ENCODE results near the gene SMAD7. TPM values are rescaled to one million over a fixed set of nuclear protein-coding genes. Genes with fewer than 3 reads are reported as not detected.

SMAD7 gene
- total and polyA plus RNA-seq, 9 donors = 10.7 to 36.5 (median 13.7) TPM

DNA sequence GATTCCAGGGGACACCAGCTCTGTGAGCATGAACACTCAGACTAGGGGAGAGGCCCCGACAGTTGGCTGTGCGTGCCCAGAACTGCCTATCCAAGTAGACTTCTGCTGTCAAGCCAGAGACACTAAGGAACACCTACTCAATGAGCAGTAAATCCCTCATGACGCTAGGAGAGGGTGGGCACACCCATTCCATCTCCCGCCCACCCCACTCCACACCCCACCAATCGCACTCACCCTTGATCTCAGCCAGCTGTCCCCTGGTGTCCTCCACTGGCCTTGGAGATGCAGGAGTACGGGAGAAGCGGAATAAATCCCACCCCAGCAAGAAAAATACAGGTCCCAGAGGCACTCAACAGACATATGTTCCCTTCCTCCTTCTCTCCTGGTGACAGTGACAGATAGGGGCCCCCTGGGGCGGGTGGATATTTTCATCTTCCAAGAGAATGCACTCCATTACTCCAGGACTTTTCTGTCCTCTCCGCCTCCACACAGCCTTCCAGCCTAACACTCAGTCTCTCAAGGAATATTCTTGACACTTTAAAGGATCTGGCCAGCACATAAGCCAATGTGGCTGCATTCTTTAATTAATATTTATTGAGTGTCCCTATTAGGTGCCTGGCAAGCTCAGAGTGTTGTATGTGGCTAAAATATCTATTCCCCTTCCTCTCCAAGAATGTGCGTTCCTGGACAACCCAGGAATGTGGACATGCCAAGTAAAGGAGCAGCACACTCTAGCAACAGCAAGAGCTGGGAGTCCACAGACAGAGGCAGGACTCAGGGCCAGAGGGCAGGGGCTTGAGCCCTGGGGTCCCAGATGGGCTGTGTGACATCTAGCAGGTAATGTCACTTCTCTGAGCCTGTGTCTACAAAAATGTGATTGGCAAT, 13.1 kb upstream of the SMAD7 start:
- WGBS, 3 donors = 71 to 78% (median 72%) methylated on average over 10 of the region's 10 CpGs
- no peak for DNase-seq
- no peak overlapping the region for H3K4me3 ChIP-seq
- no peaks in the 10 kb centered on the region for H3K27me3 ChIP-seq
- TF ChIP-seq CTCF (IDR thresholded peaks at IDR 0.05) (no peak), POLR2A (IDR thresholded peaks at IDR 0.05) (no peak), EP300 (IDR thresholded peaks at IDR 0.05) (no peak)
- H3K27ac ChIP-seq = no peak overlapping the region
- intact Hi-C loops (cut with DNase I) = no loop called here
- H3K4me1 ChIP-seq (ENCODE audit: insufficient read depth) = peaks cover 6% of the 10 kb centered on the region
- H3K36me3 ChIP-seq = no peaks in the 10 kb centered on the region
- H3K9me3 ChIP-seq = no peaks in the 10 kb centered on the region

DNA sequence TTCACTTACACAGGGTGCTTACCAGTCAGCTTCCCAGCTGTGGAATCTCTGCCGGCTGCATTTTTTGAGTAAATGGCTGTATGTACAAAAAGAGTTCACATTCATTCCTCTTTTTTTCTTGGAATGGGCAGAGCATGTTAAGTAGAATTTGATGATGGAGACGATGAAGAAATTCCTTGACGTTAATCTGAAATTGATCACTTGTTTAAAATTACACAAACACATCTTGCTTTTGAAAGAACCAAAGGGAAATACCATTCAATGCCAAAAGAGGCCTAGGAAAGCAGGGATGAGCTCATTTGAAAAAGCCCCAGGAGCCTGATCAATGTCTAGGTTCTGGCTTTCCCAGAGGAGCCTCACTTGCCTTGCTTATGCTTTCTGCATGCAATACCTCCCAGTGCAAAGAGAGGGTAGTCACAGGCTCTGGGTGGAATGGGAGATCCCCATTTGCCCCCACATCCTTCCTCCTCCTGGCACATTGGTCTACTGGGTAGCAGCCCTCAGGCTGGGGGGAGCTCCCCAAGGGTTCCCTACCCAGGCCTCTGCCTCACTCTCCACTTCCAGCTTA, 12.3 kb upstream of the SMAD7 start:
- intact Hi-C loops (cut with DNase I) = no loop called here
- DNase-seq = no peak
- Histone ChIP-seq H3K36me3 (no peaks in the 10 kb centered on the region), H3K27me3 (no peaks in the 10 kb centered on the region), H3K4me1 (ENCODE audit: insufficient read depth) (peaks cover 6% of the 10 kb centered on the region), H3K9me3 (no peaks in the 10 kb centered on the region), H3K4me3 (no peak overlapping the region), H3K27ac (no peak overlapping the region)
- TF ChIP-seq CTCF (IDR thresholded peaks at IDR 0.05) (no peak), POLR2A (IDR thresholded peaks at IDR 0.05) (no peak), EP300 (IDR thresholded peaks at IDR 0.05) (no peak)
- WGBS, 3 donors = 78 to 81% (median 80%) methylated on average over 3 of the region's 3 CpGs

GRCh38 chr18:48962252-48962993, 11.7 kb upstream of the SMAD7 start:
- Histone ChIP-seq H3K27me3 (no peaks in the 10 kb centered on the region), H3K36me3 (no peaks in the 10 kb centered on the region), H3K9me3 (no peaks in the 10 kb centered on the region), H3K27ac (no peak overlapping the region), H3K4me3 (no peak overlapping the region), H3K4me1 (ENCODE audit: insufficient read depth) (peaks cover 6% of the 10 kb centered on the region)
- peak in 1 of 5 donors; percentile 25 for DNase-seq
- intact Hi-C loops (cut with DNase I) = no loop called here
- 84 to 88% (median 85%) methylated on average over 13 of the region's 13 CpGs for WGBS, 3 donors
- TF ChIP-seq POLR2A (IDR thresholded peaks at IDR 0.05) = no peak
- TF ChIP-seq EP300 (IDR thresholded peaks at IDR 0.05) = no peak
- no peak for TF ChIP-seq CTCF (IDR thresholded peaks at IDR 0.05)

- 65 to 70% (median 69%) methylated on average over 12 of the region's 12 CpGs for WGBS, 3 donors
- no peaks in the 10 kb centered on the region for H3K27me3 ChIP-seq
- H3K4me3 ChIP-seq = no peak overlapping the region
- H3K36me3 ChIP-seq = no peaks in the 10 kb centered on the region
- H3K9me3 ChIP-seq = no peaks in the 10 kb centered on the region
- no peak for DNase-seq
- TF ChIP-seq EP300 (IDR thresholded peaks at IDR 0.05) (no peak), POLR2A (IDR thresholded peaks at IDR 0.05) (no peak), CTCF (IDR thresholded peaks at IDR 0.05) (no peak)
- intact Hi-C loops (cut with DNase I) = no loop called here
- no peak overlapping the region for H3K27ac ChIP-seq
- peaks cover 8% of the 10 kb centered on the region for H3K4me1 ChIP-seq (ENCODE audit: insufficient read depth)
These were observed 10.8 kb upstream of the SMAD7 start for GRCh38 chr18:48961547-48961946.

Measured in ovary (tissue), 9 donors.